Hematopoietic multipotent progenitor cell treated with erythropoietin and hydrocortisone succinate and interleukin-3 and kit ligand, for 8 days (in vitro differentiated cells): ENCODE measurements around the gene BAIAP3.
"Not testable (repeated sequence)": the region's sequence is repeated elsewhere in the genome, so short reads cannot be mapped to it uniquely, and the experiment has no call there.

Experiments
- DNase-seq: peaks from one replicate; pipeline ENCODE4 v3.0.0-alpha.2; 2015

The BAIAP3 gene

DNA sequence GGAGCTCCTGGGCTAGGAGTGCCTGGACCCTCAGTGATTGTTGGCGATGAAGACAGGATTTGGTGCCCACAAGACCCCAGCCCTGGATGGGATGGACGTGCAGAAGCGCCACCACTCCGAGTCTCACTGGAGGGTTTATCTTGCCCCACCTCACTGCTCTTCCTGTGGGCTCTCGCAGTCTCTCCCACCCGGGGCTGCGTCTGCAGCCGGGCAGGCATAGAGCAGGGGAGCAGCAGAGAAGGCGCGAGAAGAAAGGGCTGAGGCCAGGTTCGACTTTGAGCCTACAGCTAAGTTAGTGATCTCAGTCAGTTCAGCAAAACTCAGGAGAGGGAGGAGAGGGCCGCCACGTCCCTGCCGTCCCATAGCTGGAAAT, 17.4 kb upstream of the BAIAP3 start:
- DNase-seq: no peak

DNA sequence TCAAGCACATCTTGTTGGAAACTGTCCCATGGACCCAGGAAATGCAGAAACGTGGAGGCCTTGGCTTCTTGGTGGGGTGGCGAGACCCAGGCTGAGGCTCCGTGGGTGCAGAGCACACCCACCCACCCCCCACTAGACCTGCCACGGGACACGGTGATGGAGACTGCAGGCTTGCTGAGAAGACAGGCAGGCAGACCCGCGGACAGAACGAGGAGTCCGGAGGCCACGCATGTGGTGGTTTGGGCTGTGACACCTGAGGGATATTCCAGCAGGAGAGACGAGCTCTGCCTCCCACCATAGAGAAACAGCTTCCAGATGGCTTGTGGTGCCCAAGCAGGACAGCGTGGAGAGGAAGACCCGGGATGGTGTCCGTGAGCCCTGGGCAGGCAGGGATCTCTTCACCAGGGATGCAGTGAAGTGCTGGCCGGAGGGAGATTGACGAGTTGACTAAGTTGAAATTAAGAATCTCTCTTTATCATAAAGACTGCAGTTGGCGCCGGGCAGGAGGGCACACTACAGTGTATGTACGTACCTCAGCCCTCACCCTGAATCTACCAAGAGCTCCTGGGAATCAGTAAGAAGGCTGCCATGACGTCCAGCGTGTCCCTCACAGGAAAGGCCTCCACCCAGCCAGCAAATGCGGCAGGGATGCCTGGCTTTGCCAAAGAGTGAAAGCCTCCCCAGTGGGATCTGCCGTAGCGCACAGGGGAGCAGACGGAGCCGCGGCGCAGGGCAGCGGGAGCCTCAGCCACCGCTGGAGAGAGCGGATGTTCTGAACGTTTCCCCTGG, 15.8 kb upstream of the BAIAP3 start:
- DNase-seq: no peak

DNA sequence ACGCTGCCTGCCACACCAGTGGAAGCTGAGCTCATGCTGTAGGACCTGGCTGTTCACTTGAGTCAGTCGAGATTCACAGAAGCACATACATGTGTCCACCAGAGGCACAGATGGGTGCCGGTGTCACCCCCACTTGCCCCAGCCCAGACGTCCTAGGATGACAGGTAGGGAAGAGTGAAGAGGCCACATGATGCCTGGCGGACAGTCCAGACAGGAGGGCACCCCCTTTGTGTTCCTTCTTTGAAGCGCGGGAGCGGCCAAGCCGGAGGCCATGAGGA, 15.2 kb upstream of the BAIAP3 start:
- DNase-seq: no peak

DNA sequence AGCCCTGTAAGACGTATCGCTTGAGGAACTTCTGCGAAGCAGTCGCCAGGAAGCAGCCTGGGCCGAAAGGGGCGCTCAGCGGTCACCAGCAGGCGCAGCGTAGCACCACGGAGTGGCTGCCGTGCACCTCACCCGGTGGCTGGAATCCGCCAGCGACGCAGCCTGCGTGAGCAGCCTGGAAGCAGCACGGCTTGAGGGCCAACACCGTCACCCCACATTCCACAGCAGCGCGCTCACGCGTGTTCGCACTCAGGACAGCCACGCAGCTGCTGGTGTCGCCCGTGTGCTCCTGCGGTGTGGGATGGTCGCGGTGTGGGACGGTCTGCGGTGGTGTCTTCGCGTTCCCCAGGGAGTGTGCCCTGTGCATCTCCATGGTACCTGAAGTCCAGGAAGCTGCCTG, 14.4 kb upstream of the BAIAP3 start:
- DNase-seq: no peak

DNA sequence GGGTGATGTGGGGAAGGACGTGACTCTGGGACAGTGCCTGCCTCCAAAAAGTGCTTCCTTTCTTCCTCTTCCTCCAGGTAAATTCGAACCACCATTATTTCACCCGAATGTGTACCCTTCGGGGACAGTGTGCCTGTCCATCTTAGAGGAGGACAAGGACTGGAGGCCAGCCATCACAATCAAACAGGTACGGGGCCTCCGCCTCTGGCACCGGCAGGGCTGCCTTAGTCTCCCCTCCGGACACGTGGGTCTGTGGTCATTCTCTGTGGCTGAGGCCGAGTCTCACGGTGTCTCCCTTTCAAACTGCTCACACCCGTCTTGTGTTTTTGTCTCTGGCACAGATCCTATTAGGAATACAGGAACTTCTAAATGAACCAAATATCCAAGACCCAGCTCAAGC, 13.3 kb upstream of the BAIAP3 start:
- DNase-seq: no peak

DNA sequence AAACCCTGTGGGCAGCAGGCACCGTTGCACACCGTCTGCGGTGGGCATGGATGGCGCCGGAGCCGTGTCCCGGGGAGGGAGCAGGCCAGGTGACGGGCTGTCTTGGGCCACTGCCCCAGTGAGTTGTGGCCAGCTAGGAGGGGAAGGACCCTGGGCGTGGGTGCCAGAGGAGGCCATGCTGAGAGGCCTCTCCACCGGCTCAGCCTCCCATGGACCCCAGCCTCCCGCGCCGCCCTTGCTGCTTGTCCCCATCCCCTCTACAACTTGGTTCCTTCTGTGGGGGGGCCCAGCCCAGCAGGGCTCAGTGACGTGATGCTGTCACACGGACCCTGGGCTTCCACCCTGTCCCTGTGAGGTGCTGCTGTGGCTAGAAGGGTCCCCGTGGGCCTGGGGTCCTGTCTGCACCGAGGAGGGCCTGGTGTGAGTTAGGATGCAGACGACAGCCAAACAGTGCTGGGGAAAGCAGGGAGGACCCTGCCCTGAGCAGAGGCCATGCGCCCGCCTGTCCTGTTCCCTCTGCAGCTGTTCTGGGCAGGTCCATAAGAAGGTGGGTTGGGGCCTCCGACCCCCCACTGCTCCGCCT, 12.7 kb upstream of the BAIAP3 start:
- no peak for DNase-seq

DNA sequence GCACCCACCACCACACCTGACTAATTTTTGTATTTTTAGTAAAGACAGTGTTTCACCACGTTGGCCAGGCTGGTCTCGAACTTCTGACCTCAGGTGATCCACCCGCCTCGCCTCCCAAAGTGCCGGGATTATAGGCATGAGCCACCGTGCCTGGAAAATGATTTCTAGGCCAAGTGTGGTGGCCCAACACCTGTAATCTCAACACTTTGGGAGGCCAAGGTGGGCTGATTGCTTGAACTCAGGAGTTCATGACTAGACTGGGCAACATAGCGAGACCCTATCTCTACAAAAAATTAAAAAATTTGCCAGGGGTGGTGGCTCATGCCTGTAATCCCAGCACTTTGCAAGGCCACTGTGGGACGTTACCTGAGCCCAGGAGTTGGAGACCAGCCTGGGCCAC, 11.0 kb upstream of the BAIAP3 start:
- DNase-seq: no peak

DNA sequence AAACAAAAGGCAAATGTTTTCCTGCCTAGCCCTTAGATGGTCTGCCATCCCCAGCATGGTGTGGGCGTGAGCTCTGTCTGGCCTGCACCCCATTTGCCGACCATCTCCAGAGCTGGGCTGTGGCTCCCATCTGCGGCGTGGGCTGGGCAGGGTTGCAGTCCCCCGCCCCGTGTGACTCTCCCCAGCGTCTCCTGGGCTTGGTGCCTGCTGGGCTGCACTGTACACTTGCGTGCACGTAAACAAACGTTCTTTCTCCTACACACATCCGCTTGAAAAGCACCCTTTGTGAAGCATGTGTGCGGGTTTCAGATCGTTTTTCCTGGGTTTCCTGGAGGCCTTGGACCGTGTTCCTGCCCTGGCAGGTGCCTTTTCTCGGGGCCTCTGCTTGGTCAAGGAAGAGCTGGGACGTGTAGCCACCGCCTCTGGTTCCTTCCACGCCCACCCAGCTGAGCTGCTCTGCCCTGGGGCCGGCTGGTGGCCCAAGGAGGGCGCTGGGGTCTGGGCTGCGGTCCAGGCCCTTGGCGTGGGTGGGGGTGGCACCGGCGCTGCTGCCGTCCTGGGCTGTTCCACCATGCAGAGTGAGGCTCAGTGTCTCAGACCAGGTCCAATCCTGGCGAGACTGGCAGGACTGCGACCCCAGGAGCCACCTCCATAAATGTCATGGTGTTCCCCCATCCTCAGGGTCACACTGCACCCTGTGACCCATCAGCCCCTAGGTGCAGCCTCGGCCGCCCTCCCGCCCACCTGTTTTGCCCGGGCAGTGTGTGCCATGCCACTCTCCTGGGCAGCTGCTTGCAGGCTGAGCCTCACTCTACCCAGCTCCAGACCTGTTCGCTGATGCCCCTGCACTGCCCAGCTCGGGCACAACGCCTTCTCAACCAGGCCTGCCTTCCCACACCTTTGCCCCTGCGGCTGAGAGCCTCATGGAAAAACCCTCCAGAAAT, 9.9 kb upstream of the BAIAP3 start:
- DNase-seq: no peak

DNA sequence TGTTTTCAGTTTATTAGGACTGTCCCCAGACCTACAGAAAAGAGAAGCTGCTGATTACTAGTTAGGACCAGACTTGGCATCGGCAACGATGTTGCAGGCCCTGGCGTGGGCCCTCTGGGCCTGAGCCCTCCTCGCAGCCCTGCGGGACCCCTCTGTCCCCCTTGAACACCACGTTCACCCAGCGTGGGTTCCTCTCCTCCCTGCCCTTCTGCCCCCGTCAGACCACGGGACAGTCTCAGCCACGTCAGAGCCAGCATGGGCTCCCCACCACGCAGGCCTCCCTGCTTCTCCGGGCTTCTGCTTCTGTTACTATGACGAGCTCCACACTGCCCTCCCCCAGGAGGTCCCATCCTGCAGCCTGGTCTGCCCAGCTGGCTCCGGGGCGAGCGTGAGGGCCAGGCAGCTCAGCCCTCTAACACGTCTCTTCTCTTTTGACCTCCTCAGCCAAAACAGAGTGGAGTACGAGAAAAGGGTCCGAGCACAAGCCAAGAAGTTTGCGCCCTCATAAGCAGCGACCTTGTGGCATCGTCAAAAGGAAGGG, 9.1 kb upstream of the BAIAP3 start:
- no peak for DNase-seq

DNA sequence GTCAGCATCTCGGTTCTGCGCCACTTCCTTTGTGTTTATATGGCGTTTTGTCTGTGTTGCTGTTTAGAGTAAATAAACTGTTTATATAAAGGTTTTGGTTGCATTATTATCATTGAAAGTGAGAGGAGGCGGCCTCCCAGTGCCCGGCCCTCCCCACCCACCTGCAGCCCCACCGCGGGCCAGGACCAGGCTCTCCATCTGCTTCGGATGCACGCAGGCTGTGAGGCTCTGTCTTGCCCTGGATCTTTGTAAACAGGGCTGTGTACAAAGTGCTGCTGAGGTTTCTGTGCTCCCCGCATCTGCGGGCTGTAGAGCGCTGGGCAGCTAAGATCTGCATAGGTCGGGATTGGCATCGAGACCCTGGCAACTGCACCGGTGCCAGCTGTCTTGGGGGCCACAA, 8.2 kb upstream of the BAIAP3 start:
- DNase-seq: no peak

DNA sequence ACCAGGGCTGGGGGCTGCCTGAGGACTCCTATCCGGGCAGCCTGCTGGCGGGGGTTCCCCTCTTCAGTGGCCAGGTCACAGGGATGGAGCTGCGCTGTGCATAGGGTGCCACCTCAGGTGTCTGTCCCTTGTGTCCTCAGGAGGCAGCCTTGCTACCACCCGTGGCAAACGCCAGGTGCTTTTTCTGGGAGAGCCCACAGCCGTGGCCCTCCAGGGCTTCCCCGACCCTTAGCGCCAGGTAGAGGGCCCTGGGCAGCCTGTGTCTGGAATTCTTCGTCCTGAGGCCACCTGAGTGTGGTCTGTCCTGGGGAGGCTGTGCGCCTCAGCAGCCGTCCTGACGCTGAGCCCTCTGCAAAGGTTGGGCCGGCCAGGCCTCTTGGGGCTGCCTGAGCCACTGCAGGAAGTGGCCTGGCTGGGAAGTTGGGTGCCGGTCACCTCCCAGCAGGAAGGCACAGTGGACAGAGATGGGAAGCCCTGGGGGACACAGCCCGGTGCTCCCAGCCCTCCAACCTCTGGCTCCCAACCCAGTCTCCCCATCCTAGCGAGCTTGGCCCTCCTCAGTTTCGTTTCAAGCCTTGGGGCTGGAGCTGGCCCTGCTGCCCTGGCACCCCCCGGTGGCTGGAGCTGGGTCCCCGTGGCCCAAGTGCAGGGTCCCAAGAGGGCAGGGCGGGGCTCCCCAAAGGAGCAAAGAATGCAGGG, 7.6 kb upstream of the BAIAP3 start:
- no peak for DNase-seq

DNA sequence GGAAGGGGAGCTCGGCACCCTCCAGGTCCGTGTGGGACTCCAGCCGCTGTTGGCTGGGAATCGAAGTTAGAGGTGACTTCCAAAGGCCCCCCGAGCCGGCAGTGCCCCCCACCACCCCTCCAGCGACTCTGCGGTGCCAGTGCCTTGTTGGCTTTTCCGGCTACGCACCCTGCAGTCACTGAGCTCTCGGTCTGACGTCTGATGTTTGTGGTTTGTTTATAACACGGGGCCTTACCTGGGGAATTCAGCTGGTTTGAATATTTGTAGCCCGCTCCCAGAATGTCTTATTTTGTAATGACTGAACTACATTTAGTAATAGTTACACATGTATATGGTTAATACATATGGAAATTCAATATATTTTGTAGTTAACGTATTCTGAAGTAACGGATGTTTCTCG, 7.1 kb upstream of the BAIAP3 start:
- DNase-seq: no peak

DNA sequence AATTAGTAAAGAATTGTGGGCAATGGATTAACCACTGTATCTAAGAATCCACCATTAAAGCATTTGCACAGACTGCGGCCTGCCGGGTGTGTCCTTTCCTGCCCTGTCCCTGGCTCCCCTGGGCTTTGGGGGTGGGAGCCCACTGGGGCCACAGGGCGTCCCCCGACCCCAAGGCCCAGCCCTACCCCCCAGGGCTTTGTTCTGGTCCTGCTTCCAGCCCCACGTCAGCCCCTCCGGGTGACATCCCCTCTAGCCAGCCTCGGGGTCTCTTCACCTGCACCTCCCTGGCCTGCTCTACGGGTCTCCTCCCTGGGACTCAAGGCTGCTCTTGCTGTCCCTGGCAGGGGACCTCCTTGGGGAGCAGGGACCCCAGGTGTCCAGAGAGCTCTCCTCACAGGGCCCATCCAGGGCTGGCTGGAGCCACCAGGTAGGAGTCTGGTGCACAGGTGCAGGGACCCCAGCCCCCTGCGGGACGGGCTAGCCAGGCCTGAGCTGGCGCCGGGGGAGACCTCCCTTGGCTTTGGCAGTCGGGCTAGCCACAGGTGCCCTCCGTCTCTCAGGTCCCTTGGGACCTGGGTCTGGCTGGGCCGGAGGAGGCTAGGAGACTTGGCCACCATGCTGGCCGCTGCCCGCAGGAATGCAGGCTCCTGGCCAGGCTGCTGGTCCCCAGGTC, 6.4 kb upstream of the BAIAP3 start:
- no peak for DNase-seq

DNA sequence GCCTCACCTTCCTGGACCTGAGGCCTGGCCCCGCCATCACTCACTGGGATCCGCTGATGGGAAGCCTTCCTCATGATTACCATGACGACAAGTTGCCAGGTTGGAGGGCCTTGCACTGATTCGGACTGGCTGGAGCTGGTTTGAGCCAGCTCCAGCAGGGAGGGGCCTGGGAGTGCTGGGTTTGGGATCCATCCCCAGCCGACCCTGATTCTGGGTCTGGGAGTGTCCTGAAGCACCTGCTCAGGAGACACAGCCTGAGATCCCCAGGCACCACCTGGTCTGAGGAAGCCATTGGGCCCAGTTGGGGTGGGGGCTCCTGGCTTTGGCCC, 5.9 kb upstream of the BAIAP3 start:
- DNase-seq: no peak

DNA sequence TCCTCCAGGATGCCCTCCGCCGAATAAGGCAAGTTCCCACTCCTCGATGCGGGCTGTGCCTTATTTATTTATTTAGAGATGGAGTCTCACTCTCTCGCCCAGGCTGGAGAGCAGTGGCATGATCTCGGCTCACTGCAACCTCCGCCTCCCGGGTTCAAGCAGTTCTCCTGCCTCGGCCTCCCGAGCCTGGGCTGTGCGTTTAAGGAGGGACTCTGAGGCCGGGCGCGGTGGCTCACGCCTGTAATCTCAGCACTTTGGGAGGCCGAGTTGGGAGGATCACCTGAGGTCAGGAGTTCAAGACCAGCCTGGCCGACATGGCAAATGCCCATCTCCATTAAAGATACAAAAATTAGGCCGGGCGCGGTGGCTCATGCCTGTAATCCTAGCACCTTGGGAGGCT, 5.3 kb upstream of the BAIAP3 start:
- DNase-seq: not testable (repeated sequence)

DNA sequence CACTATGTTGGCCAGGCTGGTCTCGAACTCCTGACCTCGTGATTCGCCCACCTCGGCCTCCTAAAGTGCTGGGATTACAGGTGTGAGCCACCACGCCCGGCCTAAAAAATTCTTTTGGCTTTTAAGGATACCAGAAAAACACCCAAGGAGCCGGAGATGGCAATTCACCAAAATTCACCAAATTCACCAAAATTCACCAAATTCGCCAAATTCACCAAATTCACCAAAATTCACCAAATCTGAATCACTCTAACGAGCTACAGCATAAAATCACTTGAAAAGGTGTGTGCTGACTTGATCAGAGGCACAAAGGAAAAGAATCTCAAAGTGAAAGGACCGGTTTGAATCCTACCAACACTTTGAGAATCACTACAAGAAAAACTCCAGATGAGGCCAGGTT, 4.5 kb upstream of the BAIAP3 start:
- DNase-seq: not testable (repeated sequence)

DNA sequence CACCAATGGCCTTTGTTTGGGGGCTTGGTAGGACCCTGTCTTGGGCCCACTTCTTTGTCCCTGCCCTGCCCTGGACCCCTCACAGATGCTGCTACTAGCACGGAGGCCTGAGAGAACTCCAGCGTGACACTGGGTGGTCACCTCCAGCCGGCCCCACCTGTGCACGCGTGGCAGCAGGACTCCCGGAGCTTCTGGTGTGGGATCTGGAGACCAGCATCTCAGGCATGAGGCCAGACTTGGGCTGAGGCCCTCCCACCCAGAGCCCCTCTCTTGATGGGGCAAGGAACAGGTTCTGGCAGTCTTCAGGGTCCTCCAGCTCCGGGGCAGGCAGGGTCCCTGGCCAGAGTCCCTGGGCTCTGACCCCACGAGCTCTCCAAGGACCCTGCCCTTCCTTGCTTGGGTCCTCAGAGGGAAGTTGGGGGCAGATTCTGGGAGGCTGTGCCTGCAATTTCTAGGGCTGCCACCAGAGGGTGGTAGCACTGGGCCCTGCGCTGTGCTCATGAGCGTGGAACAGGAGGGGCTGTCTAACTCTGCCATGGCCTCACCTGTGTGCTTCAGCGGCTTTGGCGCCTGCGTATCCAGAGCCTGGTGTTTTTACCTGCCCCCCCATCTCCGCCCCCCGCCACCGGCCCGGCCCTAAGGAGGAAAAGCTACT, 3.1 kb upstream of the BAIAP3 start:
- DNase-seq: peak; percentile 25

DNA sequence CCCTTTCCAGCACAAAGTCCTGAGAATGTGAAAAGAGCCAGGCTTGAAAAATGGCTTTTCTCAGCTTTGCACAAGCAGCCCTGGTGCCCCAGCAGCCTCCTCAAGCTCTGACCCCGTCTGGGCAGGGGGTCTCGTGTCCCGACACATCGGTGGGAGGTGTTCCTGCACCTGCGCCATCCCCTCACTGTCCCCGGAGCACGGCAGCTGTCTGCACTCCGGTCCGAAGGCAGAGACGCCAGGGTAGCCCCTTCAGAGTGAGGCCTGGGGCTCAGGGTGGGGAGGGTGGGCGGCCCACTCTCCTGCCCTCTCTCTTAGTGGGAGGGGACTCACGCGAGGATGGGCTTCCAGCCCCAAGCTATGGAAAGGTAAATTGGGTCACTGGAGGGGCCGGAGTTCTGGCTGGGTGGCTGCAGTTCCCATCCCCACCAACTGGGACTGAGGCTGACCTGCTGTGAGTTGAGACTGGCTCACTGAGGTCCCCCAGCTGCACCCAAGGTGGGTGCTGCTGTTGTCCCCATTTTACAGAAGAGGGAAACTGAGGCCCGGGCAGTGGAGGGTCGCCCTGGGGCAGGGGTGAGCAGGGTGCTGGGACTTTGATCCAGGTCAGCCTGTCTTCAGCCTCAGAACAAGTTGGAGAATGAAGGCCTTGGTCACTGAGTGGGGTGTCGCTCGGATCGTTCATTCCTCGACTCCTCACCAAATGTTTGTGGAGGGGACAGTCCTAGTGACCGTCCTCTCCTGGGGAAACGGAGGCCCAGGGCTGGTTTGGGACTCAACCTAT, 2.3 kb upstream of the BAIAP3 start:
- DNase-seq: no peak

DNA sequence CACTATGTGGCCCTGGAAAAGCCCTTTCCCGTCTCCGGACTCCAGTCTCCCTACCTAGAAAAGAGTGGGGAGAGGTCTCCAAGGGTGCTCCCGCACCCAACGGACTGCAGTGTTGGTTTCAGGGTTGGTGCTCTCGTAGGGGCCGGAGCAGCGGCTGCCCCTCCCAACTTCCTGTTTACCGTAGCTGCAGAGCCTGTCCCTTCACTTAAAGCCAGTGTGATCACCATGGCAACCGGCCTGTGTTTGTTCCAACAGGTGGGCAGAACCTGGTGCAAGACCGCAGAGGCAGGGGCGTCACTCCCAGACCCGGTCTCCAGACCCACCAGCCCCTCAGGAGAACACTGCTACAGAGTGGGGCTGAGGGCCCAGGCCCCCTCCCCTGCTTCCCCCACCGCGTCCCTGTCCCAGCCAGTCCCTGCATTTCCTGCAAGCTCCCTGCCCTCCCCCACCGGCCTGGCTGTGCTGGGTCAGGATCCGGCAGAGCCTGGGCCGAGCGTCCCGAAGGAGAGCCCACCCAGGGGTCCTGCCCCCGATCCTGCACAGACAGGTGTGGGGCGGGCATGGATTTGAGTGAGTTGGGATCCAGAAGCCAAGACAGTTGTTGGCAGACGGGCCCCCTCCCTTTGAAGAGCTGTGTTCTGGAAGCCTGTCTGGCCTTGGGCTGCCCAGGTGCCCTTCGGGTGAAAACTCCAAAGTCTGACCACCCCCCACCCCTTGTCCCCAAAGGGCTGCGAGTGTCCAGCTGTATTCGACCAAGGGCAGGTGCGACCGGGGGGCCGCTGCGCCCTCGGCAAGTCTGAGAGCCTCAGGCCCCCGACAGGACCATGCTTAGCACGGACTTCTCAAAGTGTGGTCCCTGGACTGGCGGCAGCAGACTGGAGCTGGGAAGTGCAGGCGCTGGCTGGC, 1.5 kb upstream of the BAIAP3 start:
- DNase-seq: peak; percentile 69

DNA sequence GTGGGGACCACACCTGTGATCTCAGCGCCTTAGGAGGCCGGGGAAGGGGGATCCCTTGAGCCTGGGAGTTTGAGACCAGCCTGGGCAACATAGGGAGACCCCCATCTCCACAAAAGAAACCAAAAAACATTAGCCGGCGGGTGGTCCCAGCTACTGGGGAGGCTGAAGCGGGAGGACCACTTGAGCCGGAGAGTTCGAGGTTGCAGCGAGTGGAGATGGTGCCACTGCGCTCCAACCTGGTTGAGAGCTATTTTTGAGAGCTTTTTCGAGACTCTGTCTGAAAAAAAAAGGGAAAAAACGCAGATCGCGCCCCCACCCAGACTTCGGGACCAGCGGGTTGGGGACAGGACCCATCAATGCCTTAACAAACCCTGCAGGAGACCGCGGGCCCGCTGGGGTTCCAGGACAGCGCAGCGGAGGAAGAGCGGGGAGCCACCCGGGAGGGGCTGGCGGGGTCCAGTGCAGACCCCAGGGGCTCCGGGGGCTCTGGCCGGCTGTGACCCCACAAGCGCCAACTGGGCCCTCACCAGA, 762 bp upstream of the BAIAP3 start:
- DNase-seq: no peak
